Panc1 (cell line): ENCODE results near the gene CCDC61.

Source experiments
- CTCF ChIP-seq: fragments of 450-650 bp; IDR thresholded peaks from 2 replicates; pipeline ENCODE4 v1.5.1; 2017; ENCODE audit warnings: mild to moderate bottlenecking
- POLR2AphosphoS5 ChIP-seq: IDR thresholded peaks from 2 replicates; pipeline ENCODE4 v1.6.1; 2012; ENCODE audit warnings: mild to moderate bottlenecking, low read depth, low read length, moderate library complexity
- REST ChIP-seq, 2 experiments: IDR thresholded peaks; 2 replicates each; pipeline ENCODE4 v1.6.1; 2011 to 2012; ENCODE audit warnings: low read depth in 2 of 2, control low read depth in 1 of 2, low read length in 1 of 2, mild to moderate bottlenecking in 1 of 2, moderate library complexity in 1 of 2; ENCODE audit not compliant: insufficient read depth in 1 of 2
- SIN3A ChIP-seq: IDR thresholded peaks from 2 replicates; pipeline ENCODE4 v1.6.1; 2012; ENCODE audit warnings: low read depth, mild to moderate bottlenecking, low read length, moderate library complexity, borderline replicate concordance; ENCODE audit not compliant: insufficient read depth
- TCF7L2 ChIP-seq: IDR thresholded peaks from 2 replicates; pipeline ENCODE4 v1.6.1; 2011; ENCODE audit warnings: mild to moderate bottlenecking, low read depth, low read length, inconsistent platforms

DNA sequence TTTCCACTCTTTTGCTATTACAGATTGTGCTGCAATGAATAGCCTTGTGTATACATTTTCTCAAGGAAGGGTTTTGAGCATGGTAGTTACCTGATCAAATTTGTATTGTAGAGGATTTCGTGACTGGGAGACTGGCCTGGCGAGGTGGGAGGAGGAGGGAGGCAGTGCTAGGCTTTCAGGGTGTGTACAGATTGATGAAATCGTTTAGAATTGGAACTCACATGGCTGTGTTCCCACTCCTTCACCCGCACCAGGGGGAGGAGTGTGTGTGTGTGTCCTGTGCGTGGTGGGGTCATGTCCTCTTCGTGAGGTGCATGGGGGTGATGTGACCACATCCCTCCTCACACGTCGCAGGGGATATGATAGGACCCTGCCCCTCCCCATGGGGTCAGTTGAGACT, 19.3 kb downstream of the CCDC61 start:
- TF ChIP-seq CTCF (no peak), REST (IDR thresholded peaks at IDR 0.05; ENCODE audit: insufficient read depth in 1 of 2, low read depth in 2 of 2, low read length in 1 of 2) (no peak), POLR2AphosphoS5 (no peak), SIN3A (no peak), TCF7L2 (no peak)
